Measurements from ENCODE around the gene GLYR1. TPM values are rescaled to one million over a fixed set of nuclear protein-coding genes. Genes with fewer than 3 reads are reported as not detected.

GLYR1 gene
- total RNA-seq, 1 experiment from 2014 or later = 117 TPM

GRCh38 chr16:4874666-4875065 lies 27.6 kb upstream of the GLYR1 start:
- no peak overlapping the region for H3K27ac Mint-ChIP-seq (ENCODE audit: unreplicated experiment)
- no peaks in the 10 kb centered on the region for H3K4me1 Mint-ChIP-seq (ENCODE audit: low read depth, unreplicated experiment)
- H3K9me3 Mint-ChIP-seq (ENCODE audit: unreplicated experiment) = no peaks in the 10 kb centered on the region
- CTCF ChIA-PET = no interaction called here
- no TSS peak for BruUV-seq (replicated peaks)
- POLR2A ChIA-PET = no interaction called here
- intact Hi-C loops (cut with micrococcal nuclease; ENCODE audit: unreplicated experiment) = no loop called here
- no peak for TF ChIP-seq CTCF (IDR thresholded peaks at IDR 0.05; ENCODE audit: insufficient read depth in 1 of 2, low read depth in 1 of 2, low read length in 1 of 2, severe bottlenecking in 1 of 2, unreplicated experiment in 1 of 2)
- H3K27me3 Mint-ChIP-seq (ENCODE audit: insufficient read depth, unreplicated experiment) = no peaks in the 10 kb centered on the region
- H3K4me3 Mint-ChIP-seq (ENCODE audit: unreplicated experiment) = no peak overlapping the region
- peaks cover 83% of the 10 kb centered on the region for H3K36me3 Mint-ChIP-seq (ENCODE audit: insufficient read depth, unreplicated experiment)
- Histone ChIP-seq H3K27me3 (replicated peaks; ENCODE audit: control insufficient read depth, insufficient read depth, low read length) (no peaks in the 10 kb centered on the region), H3K9me3 (no peaks in the 10 kb centered on the region), H3K4me1 (no peaks in the 10 kb centered on the region), H3K4me3 (ENCODE audit: low read depth, low read length) (no peak overlapping the region), H3K36me3 (ENCODE audit: control insufficient read depth, insufficient read depth, low read length) (peaks cover 6% of the 10 kb centered on the region)
- DNase-seq = no peak

- no peak for TF ChIP-seq CTCF (IDR thresholded peaks at IDR 0.05; ENCODE audit: insufficient read depth in 1 of 2, low read depth in 1 of 2, low read length in 1 of 2, severe bottlenecking in 1 of 2, unreplicated experiment in 1 of 2)
- Mint-ChIP-seq H3K9me3 (ENCODE audit: unreplicated experiment) (no peaks in the 10 kb centered on the region), H3K4me1 (ENCODE audit: low read depth, unreplicated experiment) (no peaks in the 10 kb centered on the region), H3K27ac (ENCODE audit: unreplicated experiment) (no peak overlapping the region), H3K27me3 (ENCODE audit: insufficient read depth, unreplicated experiment) (no peaks in the 10 kb centered on the region), H3K36me3 (ENCODE audit: insufficient read depth, unreplicated experiment) (peaks cover 83% of the 10 kb centered on the region), H3K4me3 (ENCODE audit: unreplicated experiment) (no peak overlapping the region)
- CTCF ChIA-PET = no interaction called here
- POLR2A ChIA-PET = no interaction called here
- no peaks in the 10 kb centered on the region for H3K9me3 ChIP-seq
- H3K27me3 ChIP-seq (replicated peaks; ENCODE audit: control insufficient read depth, insufficient read depth, low read length) = no peaks in the 10 kb centered on the region
- H3K4me3 ChIP-seq (ENCODE audit: low read depth, low read length) = no peak overlapping the region
- peaks cover 6% of the 10 kb centered on the region for H3K36me3 ChIP-seq (ENCODE audit: control insufficient read depth, insufficient read depth, low read length)
- no peak for DNase-seq
- H3K4me1 ChIP-seq = peaks cover 4% of the 10 kb centered on the region
- BruUV-seq (replicated peaks) = no TSS peak
- intact Hi-C loops (cut with micrococcal nuclease; ENCODE audit: unreplicated experiment) = no loop called here
Measured at GRCh38 chr16:4873091-4873490, 26.0 kb upstream of the GLYR1 start.

GRCh38 chr16:4871071-4871470 lies 24.0 kb upstream of the GLYR1 start:
- Mint-ChIP-seq H3K9me3 (ENCODE audit: unreplicated experiment) (no peaks in the 10 kb centered on the region), H3K4me1 (ENCODE audit: low read depth, unreplicated experiment) (peaks cover 14% of the 10 kb centered on the region), H3K36me3 (ENCODE audit: insufficient read depth, unreplicated experiment) (peaks cover 76% of the 10 kb centered on the region), H3K27me3 (ENCODE audit: insufficient read depth, unreplicated experiment) (no peaks in the 10 kb centered on the region), H3K27ac (ENCODE audit: unreplicated experiment) (no peak overlapping the region), H3K4me3 (ENCODE audit: unreplicated experiment) (no peak overlapping the region)
- TF ChIP-seq CTCF (IDR thresholded peaks at IDR 0.05; ENCODE audit: insufficient read depth in 1 of 2, low read depth in 1 of 2, low read length in 1 of 2, severe bottlenecking in 1 of 2, unreplicated experiment in 1 of 2) = no peak
- intact Hi-C loops (cut with micrococcal nuclease; ENCODE audit: unreplicated experiment) = no loop called here
- Histone ChIP-seq H3K4me1 (peaks cover 7% of the 10 kb centered on the region), H3K9me3 (no peaks in the 10 kb centered on the region), H3K4me3 (ENCODE audit: low read depth, low read length) (no peak overlapping the region), H3K36me3 (ENCODE audit: control insufficient read depth, insufficient read depth, low read length) (peaks cover 6% of the 10 kb centered on the region), H3K27me3 (replicated peaks; ENCODE audit: control insufficient read depth, insufficient read depth, low read length) (no peaks in the 10 kb centered on the region)
- ChIA-PET CTCF (no interaction called here), POLR2A (interaction anchor here (0.7 kb wide), 1 partner anchor 563 kb away, joined by 6 read pairs; no protein-coding TSS in a partner anchor)
- DNase-seq = no peak
- BruUV-seq (replicated peaks) = no TSS peak

Measured in Caco-2 (cell line).